AG09309 (cell line): Measurements from ENCODE around the gene ABLIM2.

ENCODE experiments used
- DNase-seq: peaks from one replicate; pipeline ENCODE4 v3.0.0-alpha.2; 2010; ENCODE audit warnings: low read depth
- H3K4me3 ChIP-seq: 2 replicates; pipeline ENCODE4 v1.5.1; 2011; ENCODE audit warnings: mild to moderate bottlenecking, low read depth, low read length, moderate library complexity; ENCODE audit not compliant: control insufficient read depth
- TF ChIP-seq, protein P1 (sequence below): IDR thresholded peaks from 2 replicates; pipeline ENCODE4 v1.5.1; 2011; ENCODE audit warnings: mild to moderate bottlenecking, low read depth, low read length, inconsistent platforms; ENCODE audit not compliant: insufficient read depth, control insufficient read depth; ENCODE audit errors: missing control alignments

ABLIM2 gene

DNA sequence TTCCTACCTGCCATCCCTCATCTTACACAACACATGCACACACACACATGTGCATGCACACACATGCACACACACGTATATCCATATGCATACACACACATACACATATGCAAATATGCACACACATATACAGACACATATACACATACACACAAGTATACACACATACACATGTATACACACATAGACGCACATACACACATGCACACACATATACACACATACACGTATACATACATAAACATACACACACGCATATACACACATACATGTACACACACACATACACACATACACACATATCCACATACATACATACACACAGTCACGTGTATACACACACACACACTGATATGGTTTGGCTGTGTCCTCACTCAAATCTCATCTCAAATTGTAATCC, 182.0 kb downstream of the ABLIM2 start:
- DNase-seq: no peak
- H3K4me3 ChIP-seq: no peak overlapping the region
- TF ChIP-seq, protein P1, sequence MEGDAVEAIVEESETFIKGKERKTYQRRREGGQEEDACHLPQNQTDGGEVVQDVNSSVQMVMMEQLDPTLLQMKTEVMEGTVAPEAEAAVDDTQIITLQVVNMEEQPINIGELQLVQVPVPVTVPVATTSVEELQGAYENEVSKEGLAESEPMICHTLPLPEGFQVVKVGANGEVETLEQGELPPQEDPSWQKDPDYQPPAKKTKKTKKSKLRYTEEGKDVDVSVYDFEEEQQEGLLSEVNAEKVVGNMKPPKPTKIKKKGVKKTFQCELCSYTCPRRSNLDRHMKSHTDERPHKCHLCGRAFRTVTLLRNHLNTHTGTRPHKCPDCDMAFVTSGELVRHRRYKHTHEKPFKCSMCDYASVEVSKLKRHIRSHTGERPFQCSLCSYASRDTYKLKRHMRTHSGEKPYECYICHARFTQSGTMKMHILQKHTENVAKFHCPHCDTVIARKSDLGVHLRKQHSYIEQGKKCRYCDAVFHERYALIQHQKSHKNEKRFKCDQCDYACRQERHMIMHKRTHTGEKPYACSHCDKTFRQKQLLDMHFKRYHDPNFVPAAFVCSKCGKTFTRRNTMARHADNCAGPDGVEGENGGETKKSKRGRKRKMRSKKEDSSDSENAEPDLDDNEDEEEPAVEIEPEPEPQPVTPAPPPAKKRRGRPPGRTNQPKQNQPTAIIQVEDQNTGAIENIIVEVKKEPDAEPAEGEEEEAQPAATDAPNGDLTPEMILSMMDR: no peak

DNA sequence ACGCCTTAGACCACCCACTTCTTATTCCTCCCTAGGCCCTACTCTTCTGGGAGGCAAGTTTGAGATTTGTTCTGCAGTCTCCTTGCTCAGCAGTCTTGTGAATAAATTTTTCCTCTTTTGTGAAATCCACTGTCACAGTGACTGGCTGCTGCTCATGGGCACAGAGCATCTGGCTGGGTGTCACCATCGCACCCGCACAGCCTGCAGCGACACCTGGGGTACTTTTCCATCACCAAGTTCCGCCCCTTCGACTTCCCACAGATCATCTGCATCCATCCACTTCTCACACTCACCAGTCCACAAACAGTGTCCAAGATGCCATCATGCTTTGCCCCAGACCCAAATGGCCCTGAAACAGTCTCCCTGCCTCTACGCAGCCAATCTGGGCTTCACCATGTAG, 182.6 kb downstream of the ABLIM2 start:
- no peak overlapping the region for H3K4me3 ChIP-seq
- no peak for DNase-seq
- TF ChIP-seq, protein P1: no peak

DNA sequence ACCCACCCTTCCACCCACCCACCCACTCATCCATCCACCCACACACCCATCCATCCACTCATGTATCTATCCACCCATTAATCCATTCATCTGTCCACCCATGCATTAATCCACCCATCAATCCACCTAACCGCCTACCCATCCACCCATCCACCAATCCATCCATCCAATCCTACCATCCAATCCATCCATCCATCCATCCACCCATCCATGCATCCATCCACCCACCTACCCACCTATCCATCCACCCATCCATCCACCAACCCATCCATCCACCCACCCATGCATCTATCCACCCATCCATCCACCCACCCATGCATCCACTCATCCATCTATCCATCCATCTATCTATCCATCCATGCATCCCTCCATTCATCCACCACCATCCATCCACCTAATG, 184.2 kb downstream of the ABLIM2 start:
- DNase-seq: no peak

DNA sequence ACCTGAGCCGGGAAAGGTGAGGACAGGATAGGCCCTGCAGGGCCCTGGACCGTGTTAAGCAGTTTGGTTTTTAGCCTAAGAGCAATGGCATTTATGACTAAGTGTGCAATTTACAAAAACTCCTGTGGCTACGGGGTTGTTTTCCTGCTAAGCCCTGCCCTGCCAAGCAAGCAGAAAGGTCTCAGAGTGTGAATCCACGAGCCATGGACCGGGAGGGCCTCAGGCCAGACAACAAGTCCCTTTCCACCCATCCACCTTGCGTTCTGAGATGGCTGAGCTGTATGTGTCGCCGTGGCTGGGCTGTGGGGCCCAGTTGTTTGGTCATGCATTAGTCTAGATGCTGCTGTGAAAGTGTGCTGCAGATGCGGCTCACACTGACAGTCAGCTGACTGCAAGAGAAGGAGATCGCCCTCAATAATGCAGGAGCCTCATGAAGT, 185.1 kb downstream of the ABLIM2 start:
- peak; percentile 45 for DNase-seq
- TF ChIP-seq, protein P1: no peak
- no peak overlapping the region for H3K4me3 ChIP-seq

More for the DNA sequence above, 184.2 kb downstream of the ABLIM2 start:
- H3K4me3 ChIP-seq: no peak overlapping the region
- TF ChIP-seq, protein P1: no peak

DNA sequence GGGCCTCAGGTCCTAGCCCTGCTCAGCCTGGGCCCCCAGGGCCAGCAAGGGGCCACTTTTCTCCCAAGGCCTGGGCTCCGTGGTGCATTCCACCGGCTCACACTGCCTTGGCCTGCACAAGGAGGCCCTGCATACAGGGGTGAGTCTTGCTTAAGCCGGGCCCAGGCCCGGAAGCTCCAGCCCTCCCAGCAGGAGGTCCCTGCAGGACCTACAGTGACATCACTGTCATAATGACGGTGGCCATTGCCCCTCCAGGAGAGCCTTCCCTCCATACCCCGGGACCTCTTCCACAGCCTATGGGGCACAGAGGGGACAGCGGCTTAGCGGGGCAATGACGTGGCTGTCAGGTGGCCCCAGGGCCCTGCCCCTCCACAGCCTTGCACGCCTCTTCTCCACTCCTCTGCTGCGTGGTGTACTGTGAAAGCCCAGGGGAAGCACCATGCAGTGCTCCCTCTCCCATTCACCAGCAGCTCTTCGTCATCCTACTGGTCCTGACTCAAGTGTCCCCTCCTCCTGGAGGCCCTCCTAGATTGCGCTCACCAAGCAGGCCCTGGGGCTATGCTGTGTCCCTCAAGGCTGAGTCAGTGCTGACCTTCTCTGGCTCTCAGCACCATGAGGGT, 186.6 kb downstream of the ABLIM2 start:
- no peak for DNase-seq
- H3K4me3 ChIP-seq: no peak overlapping the region
- TF ChIP-seq, protein P1: no peak

DNA sequence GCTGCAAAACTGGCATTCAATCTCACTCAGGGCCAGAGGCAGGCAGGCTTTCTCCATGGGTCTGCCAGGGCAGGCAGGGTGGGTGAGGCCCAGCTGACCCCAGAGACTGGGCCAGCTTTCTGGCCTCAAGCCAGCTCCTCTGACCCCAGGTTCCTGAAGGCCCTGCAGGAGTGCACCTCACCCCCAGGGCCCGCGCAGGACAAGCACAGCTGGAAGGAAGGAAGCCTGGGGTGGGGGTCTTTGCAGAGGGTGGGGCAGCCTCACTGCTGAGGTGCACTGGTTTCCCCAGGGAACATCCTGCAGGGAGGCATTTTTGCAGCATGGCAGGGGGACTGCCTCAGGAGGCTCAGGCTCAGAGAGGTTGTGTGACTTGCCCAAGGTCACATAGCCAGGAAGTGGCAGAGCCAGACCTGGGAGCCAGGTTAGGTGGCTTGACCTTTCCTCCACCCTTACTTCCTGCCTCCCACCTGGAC, 187.4 kb downstream of the ABLIM2 start:
- DNase-seq: no peak
- no peak overlapping the region for H3K4me3 ChIP-seq
- TF ChIP-seq, protein P1: no peak
